HEK293T (cell line): ENCODE data around the gene RPTOR.

Experiments
- ARNT ChIP-seq: fragments of 450-650 bp; IDR thresholded peaks from 2 replicates; pipeline ENCODE4 v1.6.1; 2017; ENCODE audit warnings: mild to moderate bottlenecking
- BHLHE40 ChIP-seq: fragments of 450-650 bp; IDR thresholded peaks from 2 replicates; pipeline ENCODE4 v1.6.1; 2016; ENCODE audit warnings: mild to moderate bottlenecking, moderate library complexity, borderline replicate concordance
- ELF4 ChIP-seq: fragments of 450-650 bp; IDR thresholded peaks from 2 replicates; pipeline ENCODE4 v1.6.1; 2017; ENCODE audit warnings: antibody characterized with exemption
- FOXA1 ChIP-seq: fragments of 450-650 bp; IDR thresholded peaks from 2 replicates; pipeline ENCODE4 v1.6.1; 2016; ENCODE audit warnings: mild to moderate bottlenecking
- FOXK2 ChIP-seq: fragments of 450-650 bp; IDR thresholded peaks from 2 replicates; pipeline ENCODE4 v1.6.1; 2016; ENCODE audit warnings: mild to moderate bottlenecking
- FOXM1 ChIP-seq: fragments of 450-650 bp; IDR thresholded peaks from 2 replicates; pipeline ENCODE4 v1.6.1; 2017; ENCODE audit warnings: mild to moderate bottlenecking, borderline replicate concordance
- L3MBTL2 ChIP-seq: fragments of 450-650 bp; conservative IDR thresholded peaks from 2 replicates; pipeline ENCODE4 v1.6.1; 2016; ENCODE audit warnings: mild to moderate bottlenecking
- LEF1 ChIP-seq: fragments of 450-650 bp; IDR thresholded peaks from 2 replicates; pipeline ENCODE4 v1.6.1; 2017; ENCODE audit warnings: mild to moderate bottlenecking, borderline replicate concordance
- PKNOX1 ChIP-seq: fragments of 450-650 bp; IDR thresholded peaks from 2 replicates; pipeline ENCODE4 v1.6.1; 2016
- SP1 ChIP-seq: fragments of 450-650 bp; IDR thresholded peaks from 2 replicates; pipeline ENCODE4 v1.6.1; 2017
- SUZ12 ChIP-seq: fragments of 450-650 bp; IDR thresholded peaks from 2 replicates; pipeline ENCODE4 v1.6.1; 2016; ENCODE audit warnings: mild to moderate bottlenecking
- ZNF384 ChIP-seq: fragments of 450-650 bp; IDR thresholded peaks from 2 replicates; pipeline ENCODE4 v1.6.1; 2016

- TF ChIP-seq ZNF384: no peak
- no peak for TF ChIP-seq SP1
- no peak for TF ChIP-seq FOXM1
- no peak for TF ChIP-seq LEF1
- TF ChIP-seq ELF4: no peak
- no peak for TF ChIP-seq ARNT
- no peak for TF ChIP-seq FOXA1
- TF ChIP-seq PKNOX1: no peak
- TF ChIP-seq SUZ12: no peak
- no peak for TF ChIP-seq L3MBTL2
- no peak for TF ChIP-seq BHLHE40
- no peak for TF ChIP-seq FOXK2
Observed at GRCh38 chr17:80645706-80646325, 101.2 kb downstream of the RPTOR start.
